GM12865 (cell line): ENCODE measurements around the gene EPHX1.

ENCODE experiments used
- DNase-seq: peaks from one replicate; pipeline ENCODE4 v3.0.0; 2010; ENCODE audit warnings: low read depth
- H3K4me3 ChIP-seq: 2 replicates; pipeline ENCODE4 v1.5.1; 2011; ENCODE audit warnings: mild to moderate bottlenecking, low read depth, low read length, control low read depth
- TF ChIP-seq, protein P1 (sequence below): IDR thresholded peaks from 2 replicates; pipeline ENCODE4 v1.5.1; 2011; ENCODE audit warnings: low read length, control low read depth, low read depth, inconsistent platforms; ENCODE audit not compliant: insufficient read depth; ENCODE audit errors: missing control alignments

EPHX1 gene

DNA sequence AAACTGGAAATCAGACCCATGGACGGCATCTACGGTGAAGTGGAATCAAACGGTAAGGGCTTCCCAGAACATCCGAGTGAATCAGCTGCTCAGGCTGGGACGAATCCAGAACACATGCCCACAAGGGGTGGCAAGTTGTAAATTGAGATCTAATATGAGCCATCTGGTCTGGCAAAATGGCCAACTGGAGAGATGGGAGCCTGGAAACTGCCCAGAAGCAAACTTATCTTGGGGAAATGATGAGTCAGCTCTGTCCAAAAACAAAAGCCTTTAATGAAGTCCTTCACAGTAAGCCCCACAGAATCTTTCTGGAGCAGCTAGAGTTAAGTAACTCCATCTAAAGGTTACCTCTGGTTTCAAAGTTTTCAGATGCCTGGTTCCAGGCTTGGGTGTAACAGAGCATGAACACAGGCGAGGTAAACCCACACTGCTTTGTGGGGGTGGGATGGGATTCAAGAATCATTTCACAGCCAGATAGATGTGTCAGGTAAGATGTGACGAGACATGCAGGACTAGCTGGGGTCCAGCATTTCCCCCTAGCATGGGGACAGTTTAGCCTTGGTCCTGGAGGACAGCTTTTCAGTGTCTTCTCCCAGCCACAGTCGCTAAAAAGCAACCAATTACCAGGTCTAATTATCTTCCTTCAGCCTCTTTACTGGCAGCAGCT is 42.8 kb upstream of the EPHX1 start:
- H3K4me3 ChIP-seq: no peak overlapping the region
- TF ChIP-seq, protein P1, sequence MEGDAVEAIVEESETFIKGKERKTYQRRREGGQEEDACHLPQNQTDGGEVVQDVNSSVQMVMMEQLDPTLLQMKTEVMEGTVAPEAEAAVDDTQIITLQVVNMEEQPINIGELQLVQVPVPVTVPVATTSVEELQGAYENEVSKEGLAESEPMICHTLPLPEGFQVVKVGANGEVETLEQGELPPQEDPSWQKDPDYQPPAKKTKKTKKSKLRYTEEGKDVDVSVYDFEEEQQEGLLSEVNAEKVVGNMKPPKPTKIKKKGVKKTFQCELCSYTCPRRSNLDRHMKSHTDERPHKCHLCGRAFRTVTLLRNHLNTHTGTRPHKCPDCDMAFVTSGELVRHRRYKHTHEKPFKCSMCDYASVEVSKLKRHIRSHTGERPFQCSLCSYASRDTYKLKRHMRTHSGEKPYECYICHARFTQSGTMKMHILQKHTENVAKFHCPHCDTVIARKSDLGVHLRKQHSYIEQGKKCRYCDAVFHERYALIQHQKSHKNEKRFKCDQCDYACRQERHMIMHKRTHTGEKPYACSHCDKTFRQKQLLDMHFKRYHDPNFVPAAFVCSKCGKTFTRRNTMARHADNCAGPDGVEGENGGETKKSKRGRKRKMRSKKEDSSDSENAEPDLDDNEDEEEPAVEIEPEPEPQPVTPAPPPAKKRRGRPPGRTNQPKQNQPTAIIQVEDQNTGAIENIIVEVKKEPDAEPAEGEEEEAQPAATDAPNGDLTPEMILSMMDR: no peak
- no peak for DNase-seq

DNA sequence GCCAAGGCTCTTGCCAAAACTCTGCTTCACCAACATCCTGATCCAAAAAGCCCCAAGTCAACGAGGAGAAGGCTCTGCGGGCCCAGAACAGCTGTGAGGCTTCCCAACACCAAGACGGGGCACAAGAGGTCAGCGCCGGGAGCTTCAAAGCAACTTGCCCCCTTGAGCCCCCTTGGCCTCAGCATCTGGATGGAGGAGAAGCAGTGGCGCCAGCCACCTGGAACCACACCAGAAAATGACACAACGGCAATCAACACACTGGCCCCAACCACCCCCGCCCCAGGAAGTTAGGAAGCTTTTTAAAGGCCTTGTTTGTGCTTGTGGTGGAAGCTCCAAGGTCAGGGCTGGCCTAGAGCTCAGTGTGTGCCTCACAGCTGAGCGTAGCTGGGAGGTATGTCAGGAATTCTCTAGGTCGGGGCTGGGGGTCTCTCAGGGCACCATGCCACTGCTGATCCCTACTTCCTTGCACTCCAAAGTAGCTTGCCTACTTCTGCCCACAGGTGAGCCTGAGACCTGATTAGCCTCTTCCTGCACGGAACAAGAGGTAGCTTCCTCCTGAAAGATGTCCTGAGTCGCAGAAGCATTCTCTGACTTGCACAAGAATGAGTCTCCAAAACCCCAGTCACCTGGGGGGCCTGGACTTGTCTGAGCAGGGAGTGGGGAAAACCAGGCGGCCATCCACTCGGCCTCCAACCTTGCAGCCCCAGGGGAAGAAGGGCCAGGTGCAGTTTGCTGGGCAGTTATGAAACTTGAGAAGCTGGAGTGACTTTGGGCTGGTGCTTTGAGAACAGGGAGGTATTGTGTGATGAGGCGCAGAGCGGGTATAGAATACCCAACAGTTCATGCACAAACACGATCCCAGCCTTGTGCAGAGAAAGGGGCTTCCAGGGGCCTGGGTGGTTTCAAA is 42.0 kb upstream of the EPHX1 start:
- DNase-seq: no peak
- H3K4me3 ChIP-seq: no peak overlapping the region
- TF ChIP-seq, protein P1: no peak

DNA sequence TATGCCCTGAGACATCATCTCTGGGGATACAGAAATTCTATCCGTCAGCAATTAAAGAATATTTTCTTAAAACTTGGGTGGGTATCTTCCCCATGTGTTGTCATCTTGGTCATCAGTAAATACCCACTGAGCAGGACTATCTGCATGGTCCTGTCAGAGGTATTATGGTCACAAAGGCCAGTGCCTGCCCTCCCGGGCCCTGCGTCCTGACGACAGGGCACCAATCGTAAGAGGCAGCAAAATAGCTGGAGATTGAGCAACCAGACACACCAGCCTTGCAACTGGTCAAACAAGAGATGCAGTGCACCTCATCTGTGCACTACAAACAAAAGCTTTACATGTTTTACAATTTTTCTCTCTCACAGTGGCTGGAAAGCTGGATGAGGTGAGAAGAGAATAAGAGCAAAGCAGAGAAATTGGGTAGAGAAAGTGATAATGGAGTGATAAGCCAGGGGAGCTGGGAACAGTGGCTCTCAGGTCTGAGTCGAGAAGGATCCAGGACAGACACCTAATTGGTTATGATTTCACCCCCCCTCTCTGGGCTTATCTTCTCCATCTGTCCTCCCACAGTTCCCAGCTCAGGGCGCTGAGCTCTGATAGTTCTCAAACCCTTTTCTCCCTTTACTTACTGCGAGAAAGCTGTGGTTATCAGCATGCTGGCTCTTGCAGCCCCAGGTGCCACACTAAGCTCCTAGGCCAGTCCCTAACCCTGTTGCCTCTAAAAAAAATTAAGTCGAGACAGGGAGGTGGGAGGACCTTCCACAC is 41.1 kb upstream of the EPHX1 start:
- TF ChIP-seq, protein P1: no peak

DNA sequence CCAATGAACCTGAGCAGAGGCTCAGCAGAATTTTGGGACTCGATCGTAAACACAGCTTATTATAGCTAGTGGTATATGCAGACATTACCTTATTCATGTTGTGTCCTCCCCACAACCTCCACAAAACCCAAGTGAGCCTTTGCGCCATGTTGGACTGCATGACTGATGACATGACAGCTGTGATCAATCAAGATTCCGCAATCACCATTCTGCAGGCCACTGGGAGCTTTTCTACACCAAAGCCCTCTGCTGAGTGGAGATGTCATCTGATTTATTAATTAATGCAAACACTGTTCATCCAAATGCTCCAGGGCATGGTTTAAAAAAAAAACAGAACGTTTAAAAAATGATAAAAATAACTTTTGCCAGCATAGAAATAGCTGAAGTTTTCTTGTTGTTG is 40.2 kb upstream of the EPHX1 start:
- TF ChIP-seq, protein P1: no peak
- no peak for DNase-seq
- H3K4me3 ChIP-seq: no peak overlapping the region

More for the DNA sequence above, 41.1 kb upstream of the EPHX1 start:
- DNase-seq: no peak
- H3K4me3 ChIP-seq: no peak overlapping the region

DNA sequence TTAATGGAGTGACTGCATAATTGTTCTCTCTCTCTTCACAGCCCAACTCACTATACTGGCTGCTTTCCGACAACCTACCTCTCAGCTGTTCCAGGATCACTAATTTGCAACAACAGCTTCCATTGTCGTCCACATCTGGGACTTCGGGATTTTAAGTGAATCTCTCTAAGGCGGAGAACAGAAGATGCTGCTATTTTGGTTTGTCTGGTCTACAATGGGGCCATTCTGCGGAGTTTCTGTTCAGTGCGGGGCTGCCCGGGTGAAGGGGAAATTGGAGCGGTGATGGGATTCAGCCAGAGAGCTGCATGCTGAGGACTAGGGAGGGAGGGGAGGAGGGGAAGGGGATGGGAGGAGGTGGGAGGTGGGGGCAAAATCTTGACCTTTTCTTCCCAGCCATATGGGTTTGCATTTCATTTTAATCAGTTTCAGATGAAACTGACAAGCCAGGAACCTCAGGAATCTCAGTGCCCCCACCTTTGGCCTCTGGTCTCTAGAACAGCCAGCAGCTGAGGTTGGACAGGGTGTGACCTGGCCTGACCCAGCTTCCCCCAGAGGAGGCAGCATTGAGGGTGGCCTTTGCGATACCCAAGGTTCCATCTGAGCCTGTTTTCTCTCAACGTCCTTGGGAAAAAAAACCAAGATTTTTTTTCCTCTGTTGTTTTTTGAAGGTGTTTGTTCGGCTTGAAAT is 39.2 kb upstream of the EPHX1 start:
- no peak overlapping the region for H3K4me3 ChIP-seq
- no peak for DNase-seq
- TF ChIP-seq, protein P1: no peak

DNA sequence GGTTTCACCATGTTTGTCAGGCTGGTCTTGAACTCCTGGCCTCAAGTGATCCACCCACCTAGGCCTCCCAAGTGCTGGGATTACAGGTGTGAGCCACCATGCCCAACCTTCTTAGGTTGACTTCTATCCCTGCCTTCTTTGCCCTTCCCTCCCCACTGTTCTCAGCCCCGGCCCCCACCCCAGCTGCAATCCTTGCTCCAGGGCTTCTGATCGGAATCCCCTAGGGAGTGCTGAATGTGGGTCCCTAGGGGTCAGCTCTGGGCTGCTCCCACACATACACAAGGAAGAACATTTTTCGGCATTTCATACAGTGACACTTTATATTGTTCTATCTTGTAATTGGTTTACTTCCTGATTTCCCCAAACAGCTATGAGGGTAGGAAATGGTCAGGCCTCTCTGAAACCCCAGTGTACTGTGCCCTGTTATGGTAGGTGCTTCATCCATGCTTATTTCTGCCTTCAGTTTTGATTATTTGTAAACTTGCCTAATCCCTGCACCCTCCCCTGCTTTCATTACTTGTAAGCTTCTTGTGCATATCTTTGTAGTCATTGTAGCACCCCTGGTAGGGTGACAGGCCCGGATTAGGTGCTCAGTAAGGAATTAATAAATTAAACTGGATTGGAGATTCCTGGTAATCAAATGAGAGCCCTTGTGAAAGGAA is 38.1 kb upstream of the EPHX1 start:
- H3K4me3 ChIP-seq: no peak overlapping the region
- TF ChIP-seq, protein P1: no peak
- no peak for DNase-seq
